Measurements from ENCODE around the gene PPP2R5E. TPM values are rescaled to one million over a fixed set of nuclear protein-coding genes. Genes with fewer than 3 reads are reported as not detected.
"Not testable (repeated sequence)": the region's sequence is repeated elsewhere in the genome, so short reads cannot be mapped to it uniquely, and the experiment has no call there.

Gene PPP2R5E
- polyA plus RNA-seq (2013, experiment 1 of 4) = 67.8 TPM
- 77.3 TPM for polyA plus RNA-seq (2013, experiment 2 of 4)
- polyA plus RNA-seq (2013, experiment 3 of 4) = 64.6 TPM
- polyA plus RNA-seq (2013, experiment 4 of 4) = 67.2 TPM

- H3K36me3 ChIP-seq (ENCODE audit: control insufficient read depth, insufficient read depth, low read length) = peaks cover 4% of the 10 kb centered on the region
- 0% methylated on average over 78 of the region's 78 CpGs for WGBS, 2 experiments
- no peaks in the 10 kb centered on the region for H3K4me1 ChIP-seq (ENCODE audit: control insufficient read depth, insufficient read depth, low read length)
- no peaks in the 10 kb centered on the region for H3K27me3 ChIP-seq (ENCODE audit: control insufficient read depth, insufficient read depth, low read length, poor library complexity, severe bottlenecking)
- H3K4me3 ChIP-seq (ENCODE audit: insufficient read depth, low read depth, low read length) = peak within 1 kb of the TSS; percentile 97
- peak within 1 kb of the TSS; percentile 91 for H3K27ac ChIP-seq (ENCODE audit: insufficient read depth, low read depth, low read length, poor library complexity, severe bottlenecking)
- no peaks in the 10 kb centered on the region for H3K9me3 ChIP-seq (ENCODE audit: control insufficient read depth, low read length)
Observed at GRCh38 chr14:63543000-63543825, at the start of gene PPP2R5E. Gene PPP2R5E, minus strand, starts transcription at chr14:63543377. Its CDS starts 3,692 bp downstream, at chr14:63539685.

GRCh38 chr14:63583046-63583445 lies 39.9 kb upstream of the PPP2R5E start:
- not testable (repeated sequence) for H3K4me1 ChIP-seq (ENCODE audit: control insufficient read depth, insufficient read depth, low read length); H3K27me3 ChIP-seq (ENCODE audit: control insufficient read depth, insufficient read depth, low read length, poor library complexity, severe bottlenecking); H3K27ac ChIP-seq (ENCODE audit: insufficient read depth, low read depth, low read length, poor library complexity, severe bottlenecking); H3K4me3 ChIP-seq (ENCODE audit: insufficient read depth, low read depth, low read length); H3K9me3 ChIP-seq (ENCODE audit: control insufficient read depth, low read length); H3K36me3 ChIP-seq (ENCODE audit: control insufficient read depth, insufficient read depth, low read length)
- 87 to 94% methylated on average over 8 of the region's 8 CpGs for WGBS, 2 experiments

- H3K27me3 ChIP-seq (ENCODE audit: control insufficient read depth, insufficient read depth, low read length, poor library complexity, severe bottlenecking) = no peaks in the 10 kb centered on the region
- no peaks in the 10 kb centered on the region for H3K9me3 ChIP-seq (ENCODE audit: control insufficient read depth, low read length)
- H3K27ac ChIP-seq (ENCODE audit: insufficient read depth, low read depth, low read length, poor library complexity, severe bottlenecking) = no peak overlapping the region
- H3K36me3 ChIP-seq (ENCODE audit: control insufficient read depth, insufficient read depth, low read length) = no peaks in the 10 kb centered on the region
- no peaks in the 10 kb centered on the region for H3K4me1 ChIP-seq (ENCODE audit: control insufficient read depth, insufficient read depth, low read length)
- no peak overlapping the region for H3K4me3 ChIP-seq (ENCODE audit: insufficient read depth, low read depth, low read length)
- WGBS, 2 experiments = 93 to 96% methylated on average over 3 to 4 of the region's 4 CpGs
Observed at GRCh38 chr14:63581491-63581890, 38.3 kb upstream of the PPP2R5E start.

GRCh38 chr14:63578300-63578699 lies 35.1 kb upstream of the PPP2R5E start:
- Histone ChIP-seq H3K27ac (ENCODE audit: insufficient read depth, low read depth, low read length, poor library complexity, severe bottlenecking) (no peak overlapping the region), H3K36me3 (ENCODE audit: control insufficient read depth, insufficient read depth, low read length) (no peaks in the 10 kb centered on the region), H3K9me3 (ENCODE audit: control insufficient read depth, low read length) (no peaks in the 10 kb centered on the region), H3K4me3 (ENCODE audit: insufficient read depth, low read depth, low read length) (no peak overlapping the region), H3K4me1 (ENCODE audit: control insufficient read depth, insufficient read depth, low read length) (no peaks in the 10 kb centered on the region), H3K27me3 (ENCODE audit: control insufficient read depth, insufficient read depth, low read length, poor library complexity, severe bottlenecking) (no peaks in the 10 kb centered on the region)
- WGBS, 2 experiments = 94 to 100% methylated on average over 1 of the region's 1 CpG

- no peaks in the 10 kb centered on the region for H3K4me1 ChIP-seq (ENCODE audit: control insufficient read depth, insufficient read depth, low read length)
- no peak overlapping the region for H3K27ac ChIP-seq (ENCODE audit: insufficient read depth, low read depth, low read length, poor library complexity, severe bottlenecking)
- no peaks in the 10 kb centered on the region for H3K36me3 ChIP-seq (ENCODE audit: control insufficient read depth, insufficient read depth, low read length)
- H3K27me3 ChIP-seq (ENCODE audit: control insufficient read depth, insufficient read depth, low read length, poor library complexity, severe bottlenecking) = no peaks in the 10 kb centered on the region
- H3K4me3 ChIP-seq (ENCODE audit: insufficient read depth, low read depth, low read length) = no peak overlapping the region
- WGBS, 2 experiments = 87 to 98% methylated on average over 3 of the region's 4 CpGs
- H3K9me3 ChIP-seq (ENCODE audit: control insufficient read depth, low read length) = no peaks in the 10 kb centered on the region
Observed at GRCh38 chr14:63573581-63573980, 30.4 kb upstream of the PPP2R5E start.

GRCh38 chr14:63565448-63565847 lies 22.3 kb upstream of the PPP2R5E start:
- Histone ChIP-seq H3K4me1 (ENCODE audit: control insufficient read depth, insufficient read depth, low read length) (no peaks in the 10 kb centered on the region), H3K27me3 (ENCODE audit: control insufficient read depth, insufficient read depth, low read length, poor library complexity, severe bottlenecking) (no peaks in the 10 kb centered on the region), H3K36me3 (ENCODE audit: control insufficient read depth, insufficient read depth, low read length) (no peaks in the 10 kb centered on the region), H3K4me3 (ENCODE audit: insufficient read depth, low read depth, low read length) (no peak overlapping the region), H3K9me3 (ENCODE audit: control insufficient read depth, low read length) (no peaks in the 10 kb centered on the region), H3K27ac (ENCODE audit: insufficient read depth, low read depth, low read length, poor library complexity, severe bottlenecking) (no peak overlapping the region)
- WGBS, 2 experiments = 95 to 96% methylated on average over 3 of the region's 3 CpGs

- Histone ChIP-seq H3K27me3 (ENCODE audit: control insufficient read depth, insufficient read depth, low read length, poor library complexity, severe bottlenecking) (no peaks in the 10 kb centered on the region), H3K4me3 (ENCODE audit: insufficient read depth, low read depth, low read length) (no peak overlapping the region), H3K27ac (ENCODE audit: insufficient read depth, low read depth, low read length, poor library complexity, severe bottlenecking) (no peak overlapping the region), H3K4me1 (ENCODE audit: control insufficient read depth, insufficient read depth, low read length) (no peaks in the 10 kb centered on the region), H3K36me3 (ENCODE audit: control insufficient read depth, insufficient read depth, low read length) (no peaks in the 10 kb centered on the region), H3K9me3 (ENCODE audit: control insufficient read depth, low read length) (no peaks in the 10 kb centered on the region)
- WGBS, 2 experiments = 92% methylated on average over 1 of the region's 1 CpG
Observed at GRCh38 chr14:63564318-63564717, 21.1 kb upstream of the PPP2R5E start.

- WGBS, 2 experiments = 86 to 92% methylated on average over 7 of the region's 7 CpGs
- H3K27me3 ChIP-seq (ENCODE audit: control insufficient read depth, insufficient read depth, low read length, poor library complexity, severe bottlenecking) = no peaks in the 10 kb centered on the region
- no peak overlapping the region for H3K4me3 ChIP-seq (ENCODE audit: insufficient read depth, low read depth, low read length)
- no peak overlapping the region for H3K27ac ChIP-seq (ENCODE audit: insufficient read depth, low read depth, low read length, poor library complexity, severe bottlenecking)
- H3K4me1 ChIP-seq (ENCODE audit: control insufficient read depth, insufficient read depth, low read length) = no peaks in the 10 kb centered on the region
- H3K36me3 ChIP-seq (ENCODE audit: control insufficient read depth, insufficient read depth, low read length) = no peaks in the 10 kb centered on the region
- H3K9me3 ChIP-seq (ENCODE audit: control insufficient read depth, low read length) = no peaks in the 10 kb centered on the region
Observed at GRCh38 chr14:63563370-63564026, 20.3 kb upstream of the PPP2R5E start.

- no peaks in the 10 kb centered on the region for H3K27me3 ChIP-seq (ENCODE audit: control insufficient read depth, insufficient read depth, low read length, poor library complexity, severe bottlenecking)
- no peaks in the 10 kb centered on the region for H3K36me3 ChIP-seq (ENCODE audit: control insufficient read depth, insufficient read depth, low read length)
- no peaks in the 10 kb centered on the region for H3K4me1 ChIP-seq (ENCODE audit: control insufficient read depth, insufficient read depth, low read length)
- no peak overlapping the region for H3K4me3 ChIP-seq (ENCODE audit: insufficient read depth, low read depth, low read length)
- H3K27ac ChIP-seq (ENCODE audit: insufficient read depth, low read depth, low read length, poor library complexity, severe bottlenecking) = no peak overlapping the region
- 95 to 98% methylated on average over 3 of the region's 3 CpGs for WGBS, 2 experiments
- H3K9me3 ChIP-seq (ENCODE audit: control insufficient read depth, low read length) = no peaks in the 10 kb centered on the region
Observed at GRCh38 chr14:63562405-63562804, 19.2 kb upstream of the PPP2R5E start.

- H3K4me1 ChIP-seq (ENCODE audit: control insufficient read depth, insufficient read depth, low read length) = no peaks in the 10 kb centered on the region
- no peaks in the 10 kb centered on the region for H3K27me3 ChIP-seq (ENCODE audit: control insufficient read depth, insufficient read depth, low read length, poor library complexity, severe bottlenecking)
- WGBS, 2 experiments = 88 to 89% methylated on average over 7 of the region's 7 CpGs
- no peak overlapping the region for H3K4me3 ChIP-seq (ENCODE audit: insufficient read depth, low read depth, low read length)
- H3K9me3 ChIP-seq (ENCODE audit: control insufficient read depth, low read length) = no peaks in the 10 kb centered on the region
- H3K36me3 ChIP-seq (ENCODE audit: control insufficient read depth, insufficient read depth, low read length) = no peaks in the 10 kb centered on the region
- no peak overlapping the region for H3K27ac ChIP-seq (ENCODE audit: insufficient read depth, low read depth, low read length, poor library complexity, severe bottlenecking)
Observed at GRCh38 chr14:63555572-63555971, 12.4 kb upstream of the PPP2R5E start.

Measured in ectodermal cell (in vitro differentiated cells).